ENCODE results near the gene ZNF496.
"Not testable (repeated sequence)": the region's sequence is repeated elsewhere in the genome, so short reads cannot be mapped to it uniquely, and the experiment has no call there.

ZNF496 gene

GRCh38 chr1:247295274-247295684 lies 36.4 kb downstream of the ZNF496 start:
- in situ Hi-C loops (cut with MboI; ENCODE audit: low sequenced_read_pairs) = no loop called here

DNA sequence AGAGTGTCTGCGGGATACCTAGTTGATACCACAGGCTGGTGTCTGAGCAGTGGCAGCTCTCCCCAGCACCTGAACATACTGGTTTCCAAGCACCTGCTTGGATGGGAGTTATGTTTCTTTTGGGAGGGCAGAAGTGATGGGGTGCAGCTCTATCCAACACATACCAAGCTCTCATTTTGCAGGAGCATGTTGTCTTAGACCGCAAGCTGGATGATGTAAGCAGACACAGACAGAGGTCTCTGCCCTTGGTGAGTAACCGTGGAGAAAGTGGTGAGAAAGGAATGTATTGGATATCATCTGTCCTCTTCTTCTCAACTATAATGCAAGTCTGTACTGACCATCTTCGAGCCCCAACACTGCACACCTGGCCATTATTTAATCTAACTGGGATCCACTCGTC lies 37.4 kb downstream of the ZNF496 start:
- in situ Hi-C loops (cut with MboI; ENCODE audit: low sequenced_read_pairs) = no loop called here

DNA sequence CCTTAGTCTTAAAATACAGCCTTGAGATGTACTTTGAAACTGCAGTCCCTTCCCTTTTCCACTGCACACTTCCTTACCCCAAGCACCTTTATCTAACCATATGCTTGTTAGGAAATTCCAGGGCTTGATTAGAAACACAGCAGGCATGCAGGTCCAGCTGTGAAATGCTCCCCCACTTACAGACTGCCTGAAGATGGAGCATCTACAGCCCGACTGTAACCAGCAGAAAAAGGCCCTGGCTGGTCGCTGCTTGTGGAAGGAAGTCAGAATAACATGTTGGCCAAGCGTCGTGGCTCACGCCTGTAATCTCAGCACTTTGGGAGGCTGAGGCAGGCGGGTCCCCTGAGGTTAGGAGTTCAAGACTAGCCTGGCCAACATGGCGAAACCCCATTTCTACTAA lies 38.6 kb downstream of the ZNF496 start:
- in situ Hi-C loops (cut with MboI; ENCODE audit: low sequenced_read_pairs) = no loop called here

DNA sequence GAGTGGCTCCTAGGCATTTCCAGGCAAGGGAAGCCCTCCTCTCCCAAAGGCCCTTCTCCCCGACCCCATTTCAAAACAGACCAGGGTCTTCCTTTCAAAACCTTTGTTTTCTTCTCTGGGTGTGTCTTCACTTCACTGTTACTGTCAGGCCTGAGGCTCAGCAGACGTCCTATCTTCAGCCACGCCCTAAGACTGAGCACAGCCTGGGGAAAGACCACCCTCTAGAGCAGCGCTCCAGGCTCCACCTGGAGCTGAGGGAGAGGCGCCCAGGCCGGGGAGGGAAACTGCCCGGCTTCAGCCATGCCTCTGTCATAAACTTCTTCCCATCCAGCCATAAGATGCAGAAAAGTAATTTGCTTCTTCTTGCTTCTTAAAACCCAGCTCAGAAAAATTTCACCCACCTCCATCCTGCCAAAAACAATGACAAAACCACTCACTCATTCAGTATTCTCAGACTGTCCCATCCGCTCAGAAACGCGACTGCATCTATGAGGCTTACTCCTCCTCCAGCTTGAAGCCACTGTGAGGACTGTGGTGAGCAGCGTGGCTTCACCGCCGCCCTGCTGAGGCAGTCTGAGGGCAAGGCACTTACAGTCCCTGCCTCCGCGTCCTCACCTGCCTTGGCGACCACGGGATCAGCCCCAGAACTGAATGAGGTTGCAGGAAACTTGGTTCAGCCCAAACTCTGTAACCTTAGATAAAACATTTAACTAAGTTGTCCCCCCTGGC lies 39.7 kb downstream of the ZNF496 start:
- in situ Hi-C loops (cut with MboI; ENCODE audit: low sequenced_read_pairs) = no loop called here

GRCh38 chr1:247291161-247291560 lies 40.5 kb downstream of the ZNF496 start:
- in situ Hi-C loops (cut with MboI; ENCODE audit: low sequenced_read_pairs) = no loop called here

GRCh38 chr1:247290576-247290975 lies 41.1 kb downstream of the ZNF496 start:
- in situ Hi-C loops (cut with MboI; ENCODE audit: low sequenced_read_pairs) = no loop called here

DNA sequence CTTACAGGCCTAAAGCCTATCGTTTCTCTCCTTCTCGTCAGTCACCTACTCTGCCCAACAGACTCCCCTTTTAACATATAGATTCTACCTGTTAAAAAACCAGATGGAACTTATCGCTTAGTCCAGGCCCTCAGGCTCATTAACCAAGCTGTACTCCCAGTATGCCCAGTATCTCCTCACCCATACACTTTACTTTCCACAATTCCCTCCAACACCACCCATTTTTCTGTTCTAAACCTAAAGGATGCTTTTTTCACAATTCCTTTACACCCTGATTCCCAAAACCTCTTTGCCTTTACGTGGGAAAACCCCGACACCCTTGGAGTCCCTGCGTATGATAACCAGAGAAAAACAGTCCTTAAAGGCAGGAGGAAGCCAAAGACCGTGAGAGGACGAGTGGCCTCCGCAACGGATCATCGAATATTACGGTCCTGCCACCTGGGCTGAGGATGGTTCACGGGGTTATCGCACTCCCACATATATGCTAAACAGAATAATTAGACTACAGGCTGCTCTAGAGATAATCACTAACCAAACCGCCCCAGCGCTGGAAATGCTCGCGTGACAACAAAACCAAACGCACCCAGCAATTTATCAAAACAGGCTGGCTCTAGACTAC lies 42.3 kb downstream of the ZNF496 start:
- in situ Hi-C loops (cut with MboI; ENCODE audit: low sequenced_read_pairs) = not testable (repeated sequence)

GRCh38 chr1:247288341-247288740 lies 43.3 kb downstream of the ZNF496 start:
- in situ Hi-C loops (cut with MboI; ENCODE audit: low sequenced_read_pairs) = no loop called here

GRCh38 chr1:247287460-247287859 lies 44.2 kb downstream of the ZNF496 start:
- in situ Hi-C loops (cut with MboI; ENCODE audit: low sequenced_read_pairs) = no loop called here

GRCh38 chr1:247286134-247286670 lies 45.5 kb downstream of the ZNF496 start:
- in situ Hi-C loops (cut with MboI; ENCODE audit: low sequenced_read_pairs) = no loop called here

DNA sequence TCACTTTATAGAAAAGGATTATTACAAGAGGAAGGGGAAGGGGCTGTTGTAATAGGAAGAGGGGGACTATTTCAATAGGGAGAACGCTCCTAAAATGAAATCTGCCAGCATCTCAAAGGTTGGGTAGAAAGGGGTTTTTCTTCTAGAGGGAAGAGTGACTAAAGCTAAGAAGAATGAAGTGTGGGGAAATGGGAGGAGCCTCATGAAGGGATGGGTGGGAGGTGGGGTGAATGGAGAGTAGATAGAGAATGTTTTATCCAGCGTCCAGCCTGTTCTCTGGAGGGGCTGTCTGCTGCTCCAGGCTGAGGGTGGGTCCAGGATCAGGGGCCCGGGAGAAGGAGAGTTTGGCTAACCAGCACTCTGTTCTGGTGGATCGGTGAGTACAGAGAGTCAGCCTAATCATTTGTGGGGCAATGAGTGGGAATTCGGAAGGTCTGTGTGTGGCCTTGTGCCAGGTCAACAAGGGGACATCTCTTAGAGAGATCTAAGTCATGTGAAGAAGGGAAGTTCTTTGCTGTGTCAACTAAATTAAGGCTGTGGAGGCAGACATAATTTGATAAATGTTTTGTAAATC lies 50.6 kb downstream of the ZNF496 start:
- in situ Hi-C loops (cut with MboI; ENCODE audit: low sequenced_read_pairs) = no loop called here

DNA sequence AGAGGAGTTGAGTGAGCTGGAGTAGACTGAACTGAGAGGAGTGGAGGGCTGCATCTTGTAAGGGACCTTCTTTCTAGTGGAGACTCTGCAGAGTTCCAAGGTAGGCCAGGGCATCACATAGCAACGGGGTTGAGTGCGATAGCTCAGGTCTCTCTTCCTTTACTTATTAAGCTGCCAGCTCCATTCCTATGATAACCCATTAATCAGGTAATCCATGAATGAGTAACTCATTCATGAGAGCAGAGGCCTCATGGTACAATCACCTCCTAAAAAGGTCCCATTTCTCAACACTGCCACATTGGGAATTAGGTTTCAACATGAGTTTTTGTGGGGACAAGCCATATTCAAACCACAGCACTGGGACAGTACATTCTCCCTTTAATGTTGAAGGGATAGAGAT lies 54.5 kb downstream of the ZNF496 start:
- in situ Hi-C loops (cut with MboI; ENCODE audit: low sequenced_read_pairs) = no loop called here

- in situ Hi-C loops (cut with MboI; ENCODE audit: low sequenced_read_pairs) = no loop called here
Observed at GRCh38 chr1:247274605-247275256, 56.9 kb downstream of the ZNF496 start.

GRCh38 chr1:247273013-247273412 lies 58.7 kb downstream of the ZNF496 start:
- in situ Hi-C loops (cut with MboI; ENCODE audit: low sequenced_read_pairs) = no loop called here

GRCh38 chr1:247270003-247270402 lies 61.7 kb downstream of the ZNF496 start:
- in situ Hi-C loops (cut with MboI; ENCODE audit: low sequenced_read_pairs) = no loop called here

DNA sequence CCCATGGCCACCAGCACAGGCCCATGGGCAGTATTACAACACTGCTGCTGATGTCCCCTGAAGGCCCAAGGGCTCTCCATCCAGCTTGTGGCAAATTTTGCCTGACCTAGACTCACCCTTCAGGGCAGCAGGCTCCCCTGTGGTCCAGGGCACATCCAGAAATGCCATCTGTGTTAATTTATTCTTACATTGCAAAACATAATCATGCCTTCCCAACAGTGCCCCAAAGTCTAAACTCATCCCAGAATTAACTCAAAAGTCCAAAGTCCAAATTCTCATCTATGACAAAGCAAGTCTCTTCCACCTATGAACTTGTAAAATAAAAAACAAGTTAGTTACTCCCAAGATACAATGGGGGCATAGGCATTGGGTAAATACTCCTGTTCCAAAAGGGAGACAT lies 62.5 kb downstream of the ZNF496 start:
- in situ Hi-C loops (cut with MboI; ENCODE audit: low sequenced_read_pairs) = no loop called here

DNA sequence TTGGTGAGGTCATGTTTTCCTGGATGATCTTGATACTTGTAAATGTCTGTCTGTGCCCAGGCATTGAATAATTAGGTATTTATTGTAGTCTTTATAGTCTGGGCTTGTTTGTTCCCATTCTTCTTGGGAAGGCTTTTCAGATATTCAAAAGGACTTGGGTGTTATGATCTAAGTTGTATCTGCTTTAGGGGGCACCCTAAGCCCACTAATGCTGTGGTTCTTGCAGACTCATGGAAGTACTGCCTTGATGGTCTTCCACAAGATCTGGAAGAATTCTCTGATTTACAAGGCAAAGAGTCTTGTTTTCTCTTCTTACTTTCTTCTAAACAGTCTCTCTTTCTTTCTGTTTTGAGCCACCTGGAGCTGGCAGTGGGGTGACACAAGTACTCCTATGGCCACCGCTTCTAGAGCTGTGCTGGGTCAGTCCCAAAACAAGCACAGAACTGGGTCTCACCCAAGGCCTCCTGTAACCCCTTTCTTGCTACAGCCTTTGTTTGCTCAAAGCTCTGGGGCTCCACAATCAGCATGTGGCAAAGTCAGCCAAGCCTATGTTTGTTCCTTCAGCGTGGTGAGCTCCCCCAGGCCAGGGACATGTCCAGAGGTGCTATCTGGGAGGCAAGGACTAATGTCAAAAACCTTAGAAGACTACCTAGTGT lies 63.1 kb downstream of the ZNF496 start:
- in situ Hi-C loops (cut with MboI; ENCODE audit: low sequenced_read_pairs) = no loop called here

GRCh38 chr1:247266053-247266452 lies 65.6 kb downstream of the ZNF496 start:
- in situ Hi-C loops (cut with MboI; ENCODE audit: low sequenced_read_pairs) = no loop called here

GRCh38 chr1:247255772-247256171 lies 75.9 kb downstream of the ZNF496 start, which contains the start of gene VN1R5:
VN1R5 (plus strand) TSS chr1:247256072.
- in situ Hi-C loops (cut with MboI; ENCODE audit: low sequenced_read_pairs) = not testable (repeated sequence)

DNA sequence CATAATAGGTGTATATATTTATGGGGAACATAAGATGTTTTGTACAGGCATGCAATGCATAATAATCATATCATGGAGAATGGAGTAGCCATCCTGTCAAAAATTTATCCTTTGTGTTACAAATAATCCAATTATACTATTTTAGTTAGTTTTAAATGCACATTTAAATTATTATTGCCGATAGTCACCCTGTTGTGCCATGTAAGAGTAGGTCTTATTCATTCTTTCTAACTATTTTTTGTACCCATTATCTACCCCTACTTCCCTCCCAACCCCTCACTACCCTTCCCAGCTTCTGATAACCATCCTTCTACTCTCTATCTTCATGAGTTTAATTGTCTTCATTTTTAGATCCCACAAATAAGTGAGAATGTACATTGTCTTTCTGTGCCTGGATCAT lies 84.1 kb downstream of the ZNF496 start:
- in situ Hi-C loops (cut with MboI; ENCODE audit: low sequenced_read_pairs) = no loop called here

Data from HL-60/S4 treated with retinoic acid at 250 ng/mL for 4 days and 3 days (cell line).